ENCODE measurements around the gene SIAH2.

The SIAH2 gene

GRCh38 chr3:150747886-150748683 lies 14.9 kb downstream of the SIAH2 start:
- no peak for DNase-seq

- DNase-seq: no peak
Measured at GRCh38 chr3:150746791-150747590, 16.0 kb downstream of the SIAH2 start.

GRCh38 chr3:150745832-150746231 lies 17.1 kb downstream of the SIAH2 start:
- no peak for DNase-seq

- DNase-seq: no peak
Measured at GRCh38 chr3:150744919-150745211, 18.1 kb downstream of the SIAH2 start.

GRCh38 chr3:150744041-150744918 lies 18.7 kb downstream of the SIAH2 start:
- DNase-seq: no peak

GRCh38 chr3:150743508-150743907 lies 19.5 kb downstream of the SIAH2 start:
- DNase-seq: no peak

- DNase-seq: no peak
Measured at GRCh38 chr3:150742679-150743078, 20.3 kb downstream of the SIAH2 start.

GRCh38 chr3:150742141-150742523 lies 20.8 kb downstream of the SIAH2 start:
- DNase-seq: no peak

GRCh38 chr3:150741497-150742140 lies 21.4 kb downstream of the SIAH2 start:
- no peak for DNase-seq

- no peak for DNase-seq
Measured at GRCh38 chr3:150740733-150741496, 22.1 kb downstream of the SIAH2 start.

GRCh38 chr3:150739877-150740645 lies 22.9 kb downstream of the SIAH2 start:
- DNase-seq: no peak

- no peak for DNase-seq
Measured at GRCh38 chr3:150739200-150739863, 23.6 kb downstream of the SIAH2 start.

- no peak for DNase-seq
Measured at GRCh38 chr3:150738688-150739087, 24.3 kb downstream of the SIAH2 start.

- no peak for DNase-seq
Measured at GRCh38 chr3:150737874-150738679, 24.9 kb downstream of the SIAH2 start.

- DNase-seq: no peak
Measured at GRCh38 chr3:150736903-150737832, 25.8 kb downstream of the SIAH2 start.

GRCh38 chr3:150736316-150736719 lies 26.7 kb downstream of the SIAH2 start:
- DNase-seq: no peak

- DNase-seq: no peak
Measured at GRCh38 chr3:150734795-150735119, 28.2 kb downstream of the SIAH2 start.

- no peak for DNase-seq
Measured at GRCh38 chr3:150733936-150734794, 28.8 kb downstream of the SIAH2 start.

Data from NCI-H2171 (cell line).